GM19324 (cell line): ENCODE results near the gene TPRG1.

Experiments used
- ATAC-seq: cut with Tn5 transposase; IDR thresholded peaks from one replicate; pipeline ENCODE4 v1.9.1; 2021; ENCODE audit warnings: mild to moderate bottlenecking, moderate library complexity; ENCODE audit not compliant: unreplicated experiment, low FRiP score

TPRG1 gene

GRCh38 chr3:189344996-189345395 lies 173.2 kb downstream of the TPRG1 start:
- no peak for ATAC-seq

- no peak for ATAC-seq
Observed at GRCh38 chr3:189349772-189350171, 178.0 kb downstream of the TPRG1 start.

- ATAC-seq, result no peak
Observed at GRCh38 chr3:189353318-189353965, 181.7 kb downstream of the TPRG1 start.

GRCh38 chr3:189353988-189354889 lies 182.5 kb downstream of the TPRG1 start:
- ATAC-seq, result no peak

- ATAC-seq, result no peak
Observed at GRCh38 chr3:189355115-189355480, 183.3 kb downstream of the TPRG1 start.

- no peak for ATAC-seq
Observed at GRCh38 chr3:189355481-189356201, 183.9 kb downstream of the TPRG1 start.

- no peak for ATAC-seq
Observed at GRCh38 chr3:189360291-189360690, 188.5 kb downstream of the TPRG1 start.

GRCh38 chr3:189361103-189361835 lies 189.5 kb downstream of the TPRG1 start:
- no peak for ATAC-seq

- ATAC-seq, result no peak
Observed at GRCh38 chr3:189363590-189364255, 192.0 kb downstream of the TPRG1 start.

GRCh38 chr3:189365609-189366564 lies 194.1 kb downstream of the TPRG1 start:
- ATAC-seq, result no peak

- ATAC-seq, result no peak
Observed at GRCh38 chr3:189368384-189368783, 196.6 kb downstream of the TPRG1 start.

- no peak for ATAC-seq
Observed at GRCh38 chr3:189369636-189370035, 197.9 kb downstream of the TPRG1 start.

GRCh38 chr3:189372243-189372642 lies 200.5 kb downstream of the TPRG1 start:
- no peak for ATAC-seq
